Measurements from ENCODE around the gene MT1X.

The MT1X gene

GRCh38 chr16:56679818-56680217 is 2.5 kb upstream of the MT1X start:
- no peak for DNase-seq

- peak; percentile 30 for DNase-seq
These were observed 580 bp downstream of the MT1X start for GRCh38 chr16:56682703-56683397.

GRCh38 chr16:56683424-56684172 is 1.3 kb downstream of the MT1X start:
- DNase-seq: no peak

GRCh38 chr16:56684256-56684925 is 2.1 kb downstream of the MT1X start:
- no peak for DNase-seq

- DNase-seq: no peak
These were observed 2.8 kb downstream of the MT1X start for GRCh38 chr16:56684926-56685590.

- DNase-seq: no peak
These were observed 4.5 kb downstream of the MT1X start for GRCh38 chr16:56686758-56687157.

GRCh38 chr16:56688762-56689161 is 6.5 kb downstream of the MT1X start:
- no peak for DNase-seq

GRCh38 chr16:56689171-56689570 is 6.9 kb downstream of the MT1X start:
- DNase-seq: no peak

- DNase-seq: no peak
These were observed 8.3 kb downstream of the MT1X start for GRCh38 chr16:56690420-56691122.

GRCh38 chr16:56691885-56692284 is 9.6 kb downstream of the MT1X start:
- DNase-seq: no peak

- no peak for DNase-seq
These were observed 13.0 kb downstream of the MT1X start for GRCh38 chr16:56695246-56695645.

- DNase-seq: no peak
These were observed 15.3 kb downstream of the MT1X start for GRCh38 chr16:56697456-56698155.

GRCh38 chr16:56700195-56700594 is 17.9 kb downstream of the MT1X start:
- DNase-seq: no peak

GRCh38 chr16:56700631-56701030 is 18.4 kb downstream of the MT1X start:
- no peak for DNase-seq

GRCh38 chr16:56701534-56701933 is 19.3 kb downstream of the MT1X start:
- no peak for DNase-seq

GRCh38 chr16:56702836-56703235 is 20.6 kb downstream of the MT1X start:
- no peak for DNase-seq

GRCh38 chr16:56708525-56709442 is 26.5 kb downstream of the MT1X start:
- peak; percentile 19 for DNase-seq

GRCh38 chr16:56709443-56710040 is 27.3 kb downstream of the MT1X start:
- no peak for DNase-seq

GRCh38 chr16:56710181-56710737 is 28.0 kb downstream of the MT1X start:
- DNase-seq: no peak

GRCh38 chr16:56711862-56712261 is 29.6 kb downstream of the MT1X start:
- no peak for DNase-seq

Data from stimulated activated CD4-positive, alpha-beta T cell treated with anti-CD3 and anti-CD28 coated beads, Interleukin-15, amount 100 ng/mL, for 24 hours (primary cell).